Vagina (tissue), 2 donors: ENCODE measurements around the gene MYCN.

Source experiments
- CTCF ChIP-seq, 3 experiments: fragments of 450-650 bp in 2 of 3; fragments of 200-600 bp in 1 of 3; sonication (generic) in 1 of 3; IDR thresholded peaks; one replicate each; pipeline ENCODE4 v1.5.1; 2017 to 2019; ENCODE audit warnings: antibody characterized with exemption in 3 of 3, mild to moderate bottlenecking in 2 of 3, moderate library complexity in 2 of 3
- POLR2A ChIP-seq, 2 donors: fragments of 450-650 bp; IDR thresholded peaks; one replicate each; pipeline ENCODE4 v1.6.1; 2017; ENCODE audit warnings: antibody characterized with exemption in 2 of 2, mild to moderate bottlenecking in 2 of 2, moderate library complexity in 2 of 2
- POLR2AphosphoS5 ChIP-seq, 2 donors: sonication (generic); formaldehyde crosslinking; IDR thresholded peaks; one replicate each; pipeline ENCODE4 v1.9.0; 2017; ENCODE audit warnings: antibody characterized with exemption in 2 of 2, mild to moderate bottlenecking in 2 of 2, low read depth in 1 of 2; ENCODE audit not compliant: insufficient read depth in 1 of 2

- TF ChIP-seq CTCF (IDR thresholded peaks at IDR 0.05): no peak
- TF ChIP-seq POLR2A (IDR thresholded peaks at IDR 0.05): no peak
- TF ChIP-seq POLR2AphosphoS5 (IDR thresholded peaks at IDR 0.05; ENCODE audit: insufficient read depth in 1 of 2, low read depth in 1 of 2): no peak
Observed at GRCh38 chr2:15923597-15923996, 16.8 kb upstream of the MYCN start.
